ENCODE data around the gene POLR3E.

- TF ChIP-seq EZH2 (IDR thresholded peaks at IDR 0.05; ENCODE audit: insufficient read depth, poor library complexity, severe bottlenecking) (no peak), EZH2phosphoT487 (IDR thresholded peaks at IDR 0.05; ENCODE audit: insufficient read depth, low read depth) (no peak)
Measured at GRCh38 chr16:22313876-22314470, 16.8 kb downstream of the POLR3E start.
